K562 (cell line): ENCODE data around the gene SIKE1.

ENCODE experiments used
- FOXK2 ChIP-seq, 2 experiments: fragments of 450-650 bp; IDR thresholded peaks in 1 of 2; conservative IDR thresholded peaks in 1 of 2; 2 replicates each; pipeline ENCODE4 v1.6.1; 2016; ENCODE audit warnings: low read depth in 2 of 2, mild to moderate bottlenecking in 1 of 2
- FOXP1 ChIP-seq: sonication (generic); formaldehyde crosslinking; IDR thresholded peaks from 2 replicates; pipeline ENCODE4 v1.8.0; 2022; ENCODE audit warnings: mild to moderate bottlenecking, missing genetic modification reagents
- HNRNPUL1 ChIP-seq: fragments of 200-400 bp; formaldehyde crosslinking; IDR thresholded peaks from 2 replicates; pipeline ENCODE4 v1.6.1; 2017; ENCODE audit warnings: low read length
- MAFG ChIP-seq: fragments of 450-650 bp; conservative IDR thresholded peaks from 2 replicates; pipeline ENCODE4 v1.6.1; 2016; ENCODE audit warnings: missing genetic modification characterization, missing compliant biosample characterization
- NFIC ChIP-seq: fragments of 450-650 bp; IDR thresholded peaks from 2 replicates; pipeline ENCODE4 v1.6.1; 2017; ENCODE audit warnings: mild to moderate bottlenecking, inconsistent platforms
- RCOR1 ChIP-seq, 2 experiments: IDR thresholded peaks; 2 replicates each; pipeline ENCODE4 v1.6.1; 2012; ENCODE audit warnings: low read depth in 2 of 2, low read length in 2 of 2, borderline replicate concordance in 1 of 2, improper control_type of control experiment in 1 of 2
- TCF7L2 ChIP-seq: fragments of 150-350 bp; IDR thresholded peaks from 2 replicates; pipeline ENCODE4 v1.6.1; 2016; ENCODE audit warnings: low read depth, mild to moderate bottlenecking, low read length, moderate library complexity
- ZNF146 ChIP-seq: IDR thresholded peaks from one replicate; pipeline ENCODE4 v1.6.1; 2018; ENCODE audit warnings: missing compliant biosample characterization; ENCODE audit not compliant: unreplicated experiment
- TF ChIP-seq, protein P1 (sequence below): sonication (generic); formaldehyde crosslinking; IDR thresholded peaks from 2 replicates; pipeline ENCODE4 v1.9.0; 2022; ENCODE audit warnings: mild to moderate bottlenecking, missing genetic modification reagents
- TF ChIP-seq, protein P2 (sequence below), 3 experiments: IDR thresholded peaks in 2 of 3; conservative IDR thresholded peaks in 1 of 3; 2 replicates each; pipeline ENCODE4 v1.5.1; 2011 to 2012; ENCODE audit warnings: low read length in 3 of 3, mild to moderate bottlenecking in 3 of 3, control low read depth in 2 of 3, improper control_type of control experiment in 1 of 3, inconsistent platforms in 1 of 3, low read depth in 1 of 3, mixed read lengths in 1 of 3, moderate library complexity in 1 of 3; ENCODE audit not compliant: insufficient read depth in 2 of 3
- TF ChIP-seq, protein P3 (sequence below): fragments of 150-350 bp; IDR thresholded peaks from 2 replicates; pipeline ENCODE4 v1.6.1; 2014; ENCODE audit warnings: low read depth, mild to moderate bottlenecking, low read length, borderline replicate concordance
- TF ChIP-seq, protein P4 (sequence below): sonication (generic); formaldehyde crosslinking; IDR thresholded peaks from 2 replicates; pipeline ENCODE4 v1.8.0; 2022; ENCODE audit warnings: mild to moderate bottlenecking, missing genetic modification reagents, borderline replicate concordance

DNA sequence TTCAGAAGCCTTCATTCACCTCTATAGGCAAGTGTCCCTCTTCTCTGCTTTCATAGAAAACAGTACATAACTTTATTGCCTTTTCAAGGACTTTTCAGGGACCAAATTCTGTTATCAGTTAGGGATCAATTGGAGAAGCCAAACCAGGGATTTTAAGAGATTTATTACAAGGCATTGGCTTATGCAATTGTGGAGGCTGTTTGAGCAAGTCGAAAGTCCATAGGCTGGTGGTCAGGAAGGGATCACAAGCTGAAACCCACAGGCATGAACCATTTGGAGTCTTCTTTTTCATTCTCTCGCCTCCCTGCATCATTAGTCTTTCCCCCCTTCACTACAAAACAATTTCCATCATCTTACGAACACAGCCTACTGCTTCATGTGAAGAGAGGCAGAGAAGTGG is 39.4 kb upstream of the SIKE1 start:
- TF ChIP-seq RCOR1 (IDR thresholded peaks at IDR 0.05; ENCODE audit: borderline replicate concordance in 1 of 2, low read depth in 2 of 2, low read length in 2 of 2) = no peak
- TF ChIP-seq, protein P1, sequence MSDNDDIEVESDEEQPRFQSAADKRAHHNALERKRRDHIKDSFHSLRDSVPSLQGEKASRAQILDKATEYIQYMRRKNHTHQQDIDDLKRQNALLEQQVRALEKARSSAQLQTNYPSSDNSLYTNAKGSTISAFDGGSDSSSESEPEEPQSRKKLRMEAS (CRISPR knock-in tag) = no peak
- TF ChIP-seq, protein P2, sequence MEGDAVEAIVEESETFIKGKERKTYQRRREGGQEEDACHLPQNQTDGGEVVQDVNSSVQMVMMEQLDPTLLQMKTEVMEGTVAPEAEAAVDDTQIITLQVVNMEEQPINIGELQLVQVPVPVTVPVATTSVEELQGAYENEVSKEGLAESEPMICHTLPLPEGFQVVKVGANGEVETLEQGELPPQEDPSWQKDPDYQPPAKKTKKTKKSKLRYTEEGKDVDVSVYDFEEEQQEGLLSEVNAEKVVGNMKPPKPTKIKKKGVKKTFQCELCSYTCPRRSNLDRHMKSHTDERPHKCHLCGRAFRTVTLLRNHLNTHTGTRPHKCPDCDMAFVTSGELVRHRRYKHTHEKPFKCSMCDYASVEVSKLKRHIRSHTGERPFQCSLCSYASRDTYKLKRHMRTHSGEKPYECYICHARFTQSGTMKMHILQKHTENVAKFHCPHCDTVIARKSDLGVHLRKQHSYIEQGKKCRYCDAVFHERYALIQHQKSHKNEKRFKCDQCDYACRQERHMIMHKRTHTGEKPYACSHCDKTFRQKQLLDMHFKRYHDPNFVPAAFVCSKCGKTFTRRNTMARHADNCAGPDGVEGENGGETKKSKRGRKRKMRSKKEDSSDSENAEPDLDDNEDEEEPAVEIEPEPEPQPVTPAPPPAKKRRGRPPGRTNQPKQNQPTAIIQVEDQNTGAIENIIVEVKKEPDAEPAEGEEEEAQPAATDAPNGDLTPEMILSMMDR (IDR thresholded peaks at IDR 0.05 in 2 of 3, conservative IDR thresholded peaks at IDR 0.05 in 1 of 3; ENCODE audit: insufficient read depth in 2 of 3, low read depth in 1 of 3, low read length in 3 of 3) = no peak
- TF ChIP-seq FOXK2 (conservative IDR thresholded peaks at IDR 0.05 in 1 of 2, IDR thresholded peaks at IDR 0.05 in 1 of 2; ENCODE audit: low read depth in 2 of 2) = no peak
- TF ChIP-seq TCF7L2 = no peak
- no peak for TF ChIP-seq NFIC
- no peak for TF ChIP-seq ZNF146 (CRISPR knock-in tag)
- TF ChIP-seq, protein P3, sequence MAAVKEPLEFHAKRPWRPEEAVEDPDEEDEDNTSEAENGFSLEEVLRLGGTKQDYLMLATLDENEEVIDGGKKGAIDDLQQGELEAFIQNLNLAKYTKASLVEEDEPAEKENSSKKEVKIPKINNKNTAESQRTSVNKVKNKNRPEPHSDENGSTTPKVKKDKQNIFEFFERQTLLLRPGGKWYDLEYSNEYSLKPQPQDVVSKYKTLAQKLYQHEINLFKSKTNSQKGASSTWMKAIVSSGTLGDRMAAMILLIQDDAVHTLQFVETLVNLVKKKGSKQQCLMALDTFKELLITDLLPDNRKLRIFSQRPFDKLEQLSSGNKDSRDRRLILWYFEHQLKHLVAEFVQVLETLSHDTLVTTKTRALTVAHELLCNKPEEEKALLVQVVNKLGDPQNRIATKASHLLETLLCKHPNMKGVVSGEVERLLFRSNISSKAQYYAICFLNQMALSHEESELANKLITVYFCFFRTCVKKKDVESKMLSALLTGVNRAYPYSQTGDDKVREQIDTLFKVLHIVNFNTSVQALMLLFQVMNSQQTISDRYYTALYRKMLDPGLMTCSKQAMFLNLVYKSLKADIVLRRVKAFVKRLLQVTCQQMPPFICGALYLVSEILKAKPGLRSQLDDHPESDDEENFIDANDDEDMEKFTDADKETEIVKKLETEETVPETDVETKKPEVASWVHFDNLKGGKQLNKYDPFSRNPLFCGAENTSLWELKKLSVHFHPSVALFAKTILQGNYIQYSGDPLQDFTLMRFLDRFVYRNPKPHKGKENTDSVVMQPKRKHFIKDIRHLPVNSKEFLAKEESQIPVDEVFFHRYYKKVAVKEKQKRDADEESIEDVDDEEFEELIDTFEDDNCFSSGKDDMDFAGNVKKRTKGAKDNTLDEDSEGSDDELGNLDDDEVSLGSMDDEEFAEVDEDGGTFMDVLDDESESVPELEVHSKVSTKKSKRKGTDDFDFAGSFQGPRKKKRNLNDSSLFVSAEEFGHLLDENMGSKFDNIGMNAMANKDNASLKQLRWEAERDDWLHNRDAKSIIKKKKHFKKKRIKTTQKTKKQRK = no peak
- no peak for TF ChIP-seq FOXP1 (CRISPR knock-in tag)
- TF ChIP-seq, protein P4, sequence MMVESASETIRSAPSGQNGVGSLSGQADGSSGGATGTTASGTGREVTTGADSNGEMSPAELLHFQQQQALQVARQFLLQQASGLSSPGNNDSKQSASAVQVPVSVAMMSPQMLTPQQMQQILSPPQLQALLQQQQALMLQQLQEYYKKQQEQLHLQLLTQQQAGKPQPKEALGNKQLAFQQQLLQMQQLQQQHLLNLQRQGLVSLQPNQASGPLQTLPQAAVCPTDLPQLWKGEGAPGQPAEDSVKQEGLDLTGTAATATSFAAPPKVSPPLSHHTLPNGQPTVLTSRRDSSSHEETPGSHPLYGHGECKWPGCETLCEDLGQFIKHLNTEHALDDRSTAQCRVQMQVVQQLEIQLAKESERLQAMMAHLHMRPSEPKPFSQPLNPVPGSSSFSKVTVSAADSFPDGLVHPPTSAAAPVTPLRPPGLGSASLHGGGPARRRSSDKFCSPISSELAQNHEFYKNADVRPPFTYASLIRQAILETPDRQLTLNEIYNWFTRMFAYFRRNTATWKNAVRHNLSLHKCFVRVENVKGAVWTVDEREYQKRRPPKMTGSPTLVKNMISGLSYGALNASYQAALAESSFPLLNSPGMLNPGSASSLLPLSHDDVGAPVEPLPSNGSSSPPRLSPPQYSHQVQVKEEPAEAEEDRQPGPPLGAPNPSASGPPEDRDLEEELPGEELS (CRISPR knock-in tag) = no peak
- no peak for TF ChIP-seq HNRNPUL1
- TF ChIP-seq MAFG = no peak
